ENCODE data around the gene SPSB4.

The SPSB4 gene

GRCh38 chr3:141102372-141102771, 51.2 kb downstream of the SPSB4 start:
- no peak overlapping the region for H3K4me3 ChIP-seq (ENCODE audit: low read depth, low read length)
- TF ChIP-seq CTCF (IDR thresholded peaks at IDR 0.05; ENCODE audit: insufficient read depth, low read length, missing control alignments), result no peak
- DNase-seq (ENCODE audit: low read depth, low spot score), result no peak
- CTCF ChIA-PET, result interaction anchor here (1.3 to 5.0 kb wide), 2 partner anchors 10 to 103 kb away, joined by 3 to 49 read pairs; no protein-coding TSS in a partner anchor
- POLR2A ChIA-PET, result no interaction called here

GRCh38 chr3:141103067-141103466, 51.9 kb downstream of the SPSB4 start:
- ChIA-PET CTCF (interaction anchor here (0.8 to 5.0 kb wide), 4 partner anchors 11 to 180 kb away, joined by 3 to 49 read pairs (median 18); no protein-coding TSS in a partner anchor), POLR2A (no interaction called here)
- no peak overlapping the region for H3K4me3 ChIP-seq (ENCODE audit: low read depth, low read length)
- no peak for DNase-seq (ENCODE audit: low read depth, low spot score)
- no peak for TF ChIP-seq CTCF (IDR thresholded peaks at IDR 0.05; ENCODE audit: insufficient read depth, low read length, missing control alignments)

- no peak for DNase-seq (ENCODE audit: low read depth, low spot score)
- CTCF ChIA-PET, result interaction anchor here (0.8 to 5.0 kb wide), 4 partner anchors 11 to 181 kb away, joined by 3 to 49 read pairs (median 18); no protein-coding TSS in a partner anchor
- no peak for TF ChIP-seq CTCF (IDR thresholded peaks at IDR 0.05; ENCODE audit: insufficient read depth, low read length, missing control alignments)
- no peak overlapping the region for H3K4me3 ChIP-seq (ENCODE audit: low read depth, low read length)
- POLR2A ChIA-PET, result no interaction called here
Observed at GRCh38 chr3:141103503-141103902, 52.4 kb downstream of the SPSB4 start.

GRCh38 chr3:141104151-141104821, 53.1 kb downstream of the SPSB4 start:
- DNase-seq (ENCODE audit: low read depth, low spot score), result no peak
- TF ChIP-seq CTCF (IDR thresholded peaks at IDR 0.05; ENCODE audit: insufficient read depth, low read length, missing control alignments), result no peak
- ChIA-PET CTCF (interaction anchor here (1.5 to 5.0 kb wide), 3 partner anchors 94 to 179 kb away, joined by 3 to 49 read pairs (median 34); no protein-coding TSS in a partner anchor), POLR2A (no interaction called here)
- H3K4me3 ChIP-seq (ENCODE audit: low read depth, low read length), result no peak overlapping the region

- peak; percentile 59 for TF ChIP-seq CTCF (IDR thresholded peaks at IDR 0.05; ENCODE audit: insufficient read depth, low read length, missing control alignments)
- POLR2A ChIA-PET, result no interaction called here
- CTCF ChIA-PET, result interaction anchor here (0.7 to 5.0 kb wide), 18 partner anchors 9 to 209 kb away, joined by 3 to 49 read pairs (median 4); no protein-coding TSS in a partner anchor
- DNase-seq (ENCODE audit: low read depth, low spot score), result peak; percentile 33
- no peak overlapping the region for H3K4me3 ChIP-seq (ENCODE audit: low read depth, low read length)
Observed at GRCh38 chr3:141105828-141106628, 54.9 kb downstream of the SPSB4 start.

GRCh38 chr3:141106842-141107241, 55.7 kb downstream of the SPSB4 start:
- POLR2A ChIA-PET, result no interaction called here
- DNase-seq (ENCODE audit: low read depth, low spot score), result no peak
- CTCF ChIA-PET, result interaction anchor here (1.4 to 4.4 kb wide), 3 partner anchors 9 to 210 kb away, joined by 4 to 34 read pairs (median 9); no protein-coding TSS in a partner anchor
- no peak for TF ChIP-seq CTCF (IDR thresholded peaks at IDR 0.05; ENCODE audit: insufficient read depth, low read length, missing control alignments)
- no peak overlapping the region for H3K4me3 ChIP-seq (ENCODE audit: low read depth, low read length)

Measured in AG04449 (cell line).